NCI-H146 treated with DMSO at 0.1 percent for 48 hours (cell line): Measurements from ENCODE around the gene ZNF385B.

Experiments
- DNase-seq: peaks from one replicate; lab custom pipeline; 2025; ENCODE audit not compliant: unreplicated experiment; lab: John Stamatoyannopoulos, UW

ZNF385B gene

DNA sequence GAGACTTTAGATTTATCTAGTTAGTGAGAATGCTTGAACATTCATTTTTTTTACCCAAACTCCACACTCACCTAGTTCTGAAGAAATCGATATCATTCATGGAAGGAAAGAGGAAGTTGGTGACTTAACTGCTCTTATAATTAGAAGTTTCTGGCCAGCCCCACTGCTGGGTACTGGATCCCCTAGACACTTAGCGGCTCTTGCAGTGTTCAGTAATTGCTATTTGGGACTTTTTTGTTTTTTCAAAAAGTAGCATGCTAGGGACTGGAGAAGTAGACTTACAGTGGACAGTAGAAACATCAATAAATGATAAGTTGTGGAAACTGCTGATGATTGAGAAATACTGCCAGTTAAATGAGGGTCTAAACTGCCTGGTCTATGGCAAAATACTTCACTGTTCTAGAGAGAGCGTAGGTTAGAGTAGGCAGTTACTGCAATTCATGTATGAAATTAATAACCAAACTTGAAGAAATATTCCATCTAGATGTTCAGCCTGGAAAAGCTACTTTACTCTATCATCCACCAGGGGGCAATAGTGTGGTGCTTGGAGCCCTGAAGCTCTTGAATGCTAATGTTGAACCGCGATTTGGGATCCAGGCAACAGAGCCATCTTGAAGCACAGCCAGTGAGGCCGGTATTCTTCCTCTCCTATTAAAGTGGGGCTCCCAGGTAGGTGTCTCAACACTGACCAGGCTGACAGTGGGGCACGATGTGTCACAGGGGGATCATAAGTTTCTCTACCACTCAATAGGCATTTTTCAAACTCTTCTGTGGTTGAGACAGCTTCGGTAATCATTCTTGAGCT is 450.7 kb downstream of the ZNF385B start:
- peak; percentile 31 for DNase-seq

DNA sequence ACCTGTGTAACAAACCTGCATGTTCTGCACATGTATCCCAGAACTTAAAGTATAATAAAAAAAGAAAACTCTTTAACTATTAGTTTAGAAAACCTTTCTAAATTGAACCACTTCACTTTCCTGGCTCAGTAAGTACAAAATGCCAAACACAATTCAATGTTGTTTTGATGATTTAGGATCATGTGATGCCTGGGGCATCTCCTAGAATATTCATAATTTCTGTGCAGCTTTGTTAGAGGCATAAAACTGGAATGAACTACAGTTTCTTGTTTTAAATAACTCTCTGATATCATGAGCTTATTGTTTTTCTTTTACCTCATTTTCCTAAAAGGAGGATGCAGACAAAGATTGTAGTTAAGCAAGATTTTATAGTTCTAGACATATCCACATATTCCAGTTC is 457.8 kb downstream of the ZNF385B start:
- DNase-seq, result no peak

GRCh38 chr2:179393481-179393880 is 467.9 kb downstream of the ZNF385B start:
- DNase-seq, result no peak
